Thymus (tissue), 11 donors: Measurements from ENCODE around the gene SRP19. TPM values are rescaled to one million over a fixed set of nuclear protein-coding genes. Genes with fewer than 3 reads are reported as not detected.
"Not testable (repeated sequence)": the region's sequence is repeated elsewhere in the genome, so short reads cannot be mapped to it uniquely, and the experiment has no call there.

Experiments used
- DNase-seq, 9 donors: peaks; one replicate each; pipeline ENCODE4 v3.0.0-alpha.2; 2013; ENCODE audit warnings: low spot score in 9 of 9, low read depth in 6 of 9, missing footprints in 1 of 9
- H3K27ac ChIP-seq, 2 donors: one replicate each; pipeline ENCODE4 v1.5.1; 2013; ENCODE audit warnings: control low read depth in 1 of 2, low read depth in 1 of 2, low read length in 1 of 2, mild to moderate bottlenecking in 1 of 2, moderate library complexity in 1 of 2
- H3K27me3 ChIP-seq, 2 donors: one replicate each; pipeline ENCODE4 v1.5.1; 2013; ENCODE audit warnings: low read length in 1 of 2; ENCODE audit not compliant: control insufficient read depth in 2 of 2, insufficient read depth in 1 of 2
- H3K36me3 ChIP-seq, 2 donors: one replicate each; pipeline ENCODE4 v1.5.1; 2013; ENCODE audit warnings: low read length in 1 of 2, mild to moderate bottlenecking in 1 of 2, moderate library complexity in 1 of 2; ENCODE audit not compliant: control insufficient read depth in 2 of 2, insufficient read depth in 2 of 2
- H3K4me1 ChIP-seq, 2 donors: one replicate each; pipeline ENCODE4 v1.5.1; 2013; ENCODE audit warnings: low read length in 2 of 2; ENCODE audit not compliant: control insufficient read depth in 2 of 2, insufficient read depth in 2 of 2
- H3K4me3 ChIP-seq, 2 donors: one replicate each; pipeline ENCODE4 v1.5.1; 2013; ENCODE audit warnings: low read length in 2 of 2, control low read depth in 1 of 2, mild to moderate bottlenecking in 1 of 2
- H3K9me3 ChIP-seq, 2 donors: one replicate each; pipeline ENCODE4 v1.5.1; 2013; ENCODE audit warnings: low read length in 1 of 2, mild to moderate bottlenecking in 1 of 2; ENCODE audit not compliant: control insufficient read depth in 2 of 2, insufficient read depth in 1 of 2
- WGBS: extraction: QIAGEN DNeasy Blood & Tissue Kit; methylation state at CpG from one replicate; pipeline ENCODE4 v1.1.7; 2013; 5-methylcytosine and 5-hydroxymethylcytosine counted together
- polyA plus RNA-seq: library from polyadenylated mRNA; stranded (reverse); fragments of 200-250 nt; gene quantifications from one replicate; pipeline ENCODE4 v1.2.3, GENCODE V29; 2013
- total RNA-seq: library from RNA; stranded (reverse); fragments of 120-200 nt; gene quantifications from one replicate; pipeline ENCODE4 v1.2.4, GENCODE V29; 2013
- donor health status: healthy.

Gene SRP19
- total and polyA plus RNA-seq, 2 donors: 86.5 to 165 TPM

DNA sequence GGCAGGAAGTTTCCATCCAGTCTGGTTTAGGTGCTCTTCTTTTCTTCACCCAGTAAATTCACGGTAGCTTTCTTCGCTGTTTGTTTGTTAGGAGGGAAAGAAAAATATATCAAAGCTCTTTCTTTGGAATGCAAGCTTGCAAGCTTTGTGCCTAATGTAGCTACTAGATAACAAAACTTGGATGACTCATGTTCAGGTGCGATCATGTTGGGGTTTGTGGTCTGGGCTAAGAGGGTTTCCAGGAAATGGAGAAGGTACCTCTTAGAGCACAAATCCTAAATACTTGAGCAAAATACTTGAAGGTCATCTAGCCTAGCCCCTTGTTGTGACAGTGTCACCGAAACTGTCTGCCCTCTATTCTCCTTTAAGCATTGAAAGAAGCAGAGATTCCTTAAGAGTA lies 17.7 kb downstream of the SRP19 start:
- 52% methylated on average over 4 of the region's 4 CpGs for WGBS
- Histone ChIP-seq H3K36me3 (peaks cover 18 to 55% of the 10 kb centered on the region in 2 donors), H3K27ac (no peak overlapping the region)

DNA sequence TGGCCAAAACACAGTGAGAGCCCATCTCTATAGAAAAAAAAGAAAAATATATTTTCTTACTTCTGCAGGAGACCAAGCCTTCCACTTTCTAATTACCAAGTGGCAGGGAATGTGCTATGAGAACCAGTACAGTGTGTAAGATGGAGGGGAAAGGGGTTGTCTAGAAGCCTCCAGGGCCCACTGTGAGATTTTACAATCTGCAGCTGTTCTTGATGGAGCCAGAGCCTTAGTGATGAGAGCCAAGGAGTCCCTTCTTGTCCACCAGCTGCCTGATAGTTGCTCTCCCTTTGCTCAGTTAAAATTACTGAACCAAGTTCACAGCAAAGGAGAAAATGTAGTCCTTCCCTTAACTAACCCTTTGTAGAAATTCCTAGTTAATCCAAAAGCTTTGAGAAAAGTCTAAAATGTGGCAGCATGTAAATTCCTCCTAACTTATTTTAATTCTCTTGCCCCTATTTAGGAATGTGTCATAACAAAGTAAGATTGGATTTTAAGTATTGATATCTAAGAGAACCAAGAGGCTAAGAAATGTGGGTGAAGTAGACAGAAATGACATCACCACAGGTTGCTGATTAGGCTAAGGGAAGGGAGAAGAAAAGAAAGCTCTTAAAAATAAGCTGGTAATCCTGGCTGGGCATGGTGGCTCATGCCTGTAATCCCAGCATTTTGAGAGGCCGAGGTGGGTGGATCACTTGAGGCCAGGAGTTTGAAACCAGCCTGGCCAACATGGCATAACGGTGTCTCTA lies 19.3 kb downstream of the SRP19 start:
- Histone ChIP-seq H3K9me3 (no peaks in the 10 kb centered on the region), H3K27ac (no peak overlapping the region), H3K27me3 (no peaks in the 10 kb centered on the region), H3K4me3 (no peak overlapping the region), H3K4me1 (peaks cover 0 to 5% of the 10 kb centered on the region in 2 donors), H3K36me3 (peaks cover 21 to 60% of the 10 kb centered on the region in 2 donors)
- WGBS: 78% methylated on average over 2 of the region's 2 CpGs
- DNase-seq: no peak

More for the DNA sequence above, 17.7 kb downstream of the SRP19 start:
- peak in 1 of 9 donors; percentile 37 for DNase-seq
- peaks cover 0 to 5% of the 10 kb centered on the region in 2 donors for H3K4me1 ChIP-seq
- no peaks in the 10 kb centered on the region for H3K9me3 ChIP-seq
- no peaks in the 10 kb centered on the region for H3K27me3 ChIP-seq
- no peak overlapping the region for H3K4me3 ChIP-seq

DNA sequence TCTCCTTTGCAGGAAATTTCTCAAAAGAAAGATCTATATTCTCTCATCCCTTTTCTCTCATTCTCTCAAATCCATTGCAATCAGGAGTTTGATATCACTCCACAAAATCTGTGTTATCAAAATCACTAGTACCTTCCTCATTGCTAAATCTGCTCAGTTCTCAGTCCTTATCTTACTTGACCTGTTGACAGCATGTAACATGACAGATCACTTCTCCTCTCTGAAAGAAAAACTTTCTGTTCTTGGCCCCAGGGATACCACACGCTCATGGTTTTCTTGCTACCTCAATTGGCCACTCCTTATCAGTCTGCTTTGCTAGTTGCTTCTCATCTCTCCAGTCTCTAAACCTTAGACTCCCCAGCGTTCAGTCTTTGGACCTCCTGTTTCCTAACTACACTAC lies 22.1 kb downstream of the SRP19 start:
- no peak overlapping the region for H3K4me3 ChIP-seq
- H3K27ac ChIP-seq: no peak overlapping the region
- H3K27me3 ChIP-seq: no peaks in the 10 kb centered on the region
- whole genome bisulfite sequencing: 98% methylated on average over 2 of the region's 2 CpGs
- peaks cover 0 to 5% of the 10 kb centered on the region in 2 donors for H3K4me1 ChIP-seq
- DNase-seq: no peak
- no peaks in the 10 kb centered on the region for H3K9me3 ChIP-seq
- H3K36me3 ChIP-seq: peaks cover 31 to 60% of the 10 kb centered on the region in 2 donors

DNA sequence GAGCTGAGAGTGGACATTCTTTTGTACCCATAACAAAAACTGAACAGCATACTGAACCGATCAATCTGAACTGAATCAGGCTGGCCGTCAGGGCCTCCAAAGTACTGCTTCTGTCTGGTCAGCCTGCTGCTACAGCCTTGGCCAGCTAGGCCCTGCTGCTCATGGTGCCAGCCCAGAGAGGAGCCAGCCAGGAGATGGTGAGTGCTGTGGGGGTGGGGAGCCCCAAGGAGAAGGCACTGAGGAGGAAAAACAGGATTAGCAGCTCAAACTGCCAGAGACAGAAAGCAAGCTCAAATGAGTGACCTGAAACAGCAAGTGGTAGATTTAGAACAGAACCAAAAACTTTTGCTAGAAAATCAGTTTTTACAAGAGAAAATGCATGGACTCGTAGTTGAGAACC lies 23.9 kb downstream of the SRP19 start:
- no peak overlapping the region for H3K4me3 ChIP-seq
- DNase-seq: no peak
- H3K4me1 ChIP-seq: no peaks in the 10 kb centered on the region
- no peak overlapping the region for H3K27ac ChIP-seq
- 98% methylated on average over 3 of the region's 3 CpGs for WGBS
- H3K27me3 ChIP-seq: no peaks in the 10 kb centered on the region
- H3K36me3 ChIP-seq: peaks cover 30 to 52% of the 10 kb centered on the region in 2 donors
- no peaks in the 10 kb centered on the region for H3K9me3 ChIP-seq

DNA sequence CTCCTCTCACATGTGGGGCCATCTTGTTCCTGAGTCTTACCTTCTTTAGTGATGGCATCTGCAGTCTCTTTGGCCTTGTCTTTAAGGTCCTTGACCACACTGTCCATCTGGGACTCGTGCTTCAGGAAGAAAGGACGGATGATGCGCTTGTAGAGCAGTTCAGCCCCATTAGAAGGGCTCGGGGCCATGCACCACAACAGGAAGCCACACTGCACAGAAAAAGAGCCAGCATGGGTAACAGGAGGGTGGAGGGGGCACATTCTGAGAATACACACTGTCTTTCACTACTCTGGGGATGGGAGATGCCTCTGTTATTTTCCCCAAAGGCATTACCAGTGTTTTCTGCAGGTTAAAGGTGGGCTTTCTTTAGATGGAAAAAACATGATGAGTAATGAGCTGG lies 25.9 kb downstream of the SRP19 start:
- H3K36me3 ChIP-seq: peaks cover 27 to 46% of the 10 kb centered on the region in 2 donors
- no peaks in the 10 kb centered on the region for H3K9me3 ChIP-seq
- peak in 1 of 9 donors; percentile 14 for DNase-seq
- H3K4me1 ChIP-seq: no peaks in the 10 kb centered on the region
- no peak overlapping the region for H3K4me3 ChIP-seq
- H3K27ac ChIP-seq: no peak overlapping the region
- 50% methylated on average over 4 of the region's 4 CpGs for WGBS
- H3K27me3 ChIP-seq: no peaks in the 10 kb centered on the region

DNA sequence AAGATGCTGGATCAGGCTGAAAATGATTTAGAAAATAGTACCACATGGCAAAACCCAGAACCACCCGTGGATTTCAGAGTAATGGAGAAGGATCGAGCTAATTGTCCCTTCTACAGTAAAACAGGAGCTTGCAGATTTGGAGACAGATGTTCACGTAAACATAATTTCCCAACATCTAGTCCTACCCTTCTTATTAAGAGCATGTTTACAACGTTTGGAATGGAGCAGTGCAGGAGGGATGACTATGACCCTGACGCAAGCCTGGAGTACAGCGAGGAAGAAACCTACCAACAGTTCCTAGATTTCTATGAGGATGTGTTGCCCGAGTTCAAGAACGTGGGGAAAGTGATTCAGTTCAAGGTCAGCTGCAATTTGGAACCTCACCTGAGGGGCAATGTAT lies 31.0 kb downstream of the SRP19 start:
- 95% methylated on average over 8 of the region's 8 CpGs for WGBS
- H3K4me3 ChIP-seq, H3K9me3 ChIP-seq, DNase-seq, H3K27ac ChIP-seq, H3K4me1 ChIP-seq, H3K27me3 ChIP-seq: not testable (repeated sequence)
- H3K36me3 ChIP-seq: peaks cover under 1 to 20% of the 10 kb centered on the region in 2 donors

DNA sequence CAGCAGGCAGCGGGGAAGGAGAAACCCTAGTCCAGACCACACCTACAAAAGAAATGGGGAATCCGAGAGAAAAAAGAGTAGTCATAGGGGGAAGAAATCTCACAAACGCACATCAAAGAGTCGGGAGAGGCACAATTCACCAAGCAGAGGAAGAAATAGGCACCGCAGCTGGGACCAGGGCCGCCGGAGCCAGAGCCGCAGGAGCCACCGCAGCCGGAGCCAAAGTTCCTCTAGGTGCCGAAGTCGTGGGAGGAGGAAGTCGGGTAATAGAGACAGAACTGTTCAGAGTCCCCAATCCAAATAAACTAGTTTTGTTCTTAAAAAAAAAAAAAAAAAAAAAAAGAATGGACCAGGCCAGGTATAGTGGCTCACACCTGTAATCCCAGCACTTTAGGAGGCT lies 31.7 kb downstream of the SRP19 start:
- Histone ChIP-seq H3K36me3 (peaks cover 0 to 18% of the 10 kb centered on the region in 2 donors), H3K27me3 (no peaks in the 10 kb centered on the region), H3K9me3 (no peaks in the 10 kb centered on the region), H3K4me3 (no peak overlapping the region), H3K4me1 (no peaks in the 10 kb centered on the region), H3K27ac (no peak overlapping the region)
- DNase-seq: no peak
- 93% methylated on average over 13 of the region's 13 CpGs for WGBS

DNA sequence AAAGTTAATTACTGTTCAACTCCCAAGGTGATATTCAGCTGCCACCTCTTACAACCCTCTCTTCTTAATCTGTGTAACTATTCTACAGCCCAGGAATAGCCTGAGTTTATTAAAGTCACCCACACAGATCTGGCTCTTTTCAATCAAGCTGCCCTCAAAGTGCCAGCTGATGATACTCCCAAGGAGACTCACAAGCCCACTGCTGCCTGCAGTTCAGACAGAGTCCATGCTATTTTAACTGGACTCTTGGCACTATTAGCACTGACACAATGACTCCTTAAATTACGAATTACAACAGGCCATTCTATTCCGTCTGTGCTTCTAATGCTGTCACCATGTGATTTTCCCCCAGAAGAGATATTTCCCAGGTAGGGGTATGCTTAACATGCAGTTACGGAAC lies 34.6 kb downstream of the SRP19 start:
- 97% methylated on average over 3 of the region's 3 CpGs for WGBS
- Histone ChIP-seq H3K4me3 (no peak overlapping the region), H3K9me3 (no peaks in the 10 kb centered on the region), H3K36me3 (peaks cover 0 to 21% of the 10 kb centered on the region in 2 donors), H3K27me3 (no peaks in the 10 kb centered on the region), H3K4me1 (no peaks in the 10 kb centered on the region), H3K27ac (no peak overlapping the region)
- no peak for DNase-seq

DNA sequence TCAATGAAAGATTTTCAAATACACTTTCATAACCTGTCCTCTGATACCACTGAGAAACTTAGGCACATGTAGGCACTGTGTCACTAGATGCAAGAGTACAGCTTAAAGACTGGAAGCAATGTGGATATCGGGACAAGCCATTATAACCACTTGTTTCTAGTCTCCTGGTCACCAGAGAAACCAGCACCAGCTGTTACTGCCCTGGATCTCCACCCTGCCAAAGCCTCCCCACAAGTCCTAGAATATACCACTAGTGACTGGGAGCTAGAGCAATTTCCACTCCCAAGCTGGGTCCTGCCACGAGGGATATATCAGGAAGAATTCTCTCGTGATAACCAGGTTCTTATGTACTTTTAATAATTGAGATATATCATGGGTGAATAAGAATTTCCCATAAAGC lies 41.5 kb downstream of the SRP19 start:
- H3K27me3 ChIP-seq: no peaks in the 10 kb centered on the region
- 98% methylated on average over 3 of the region's 3 CpGs for WGBS
- H3K4me3 ChIP-seq: no peak overlapping the region
- peaks cover 0 to 3% of the 10 kb centered on the region in 2 donors for H3K36me3 ChIP-seq
- DNase-seq: no peak
- no peak overlapping the region for H3K27ac ChIP-seq
- no peaks in the 10 kb centered on the region for H3K9me3 ChIP-seq
- H3K4me1 ChIP-seq: no peaks in the 10 kb centered on the region
